ENCODE data around the gene AKR1B15. TPM values are rescaled to one million over a fixed set of nuclear protein-coding genes. Genes with fewer than 3 reads are reported as not detected.

The AKR1B15 gene
- total and polyA plus RNA-seq, 2 experiments from 2014 or later, result not detected

DNA sequence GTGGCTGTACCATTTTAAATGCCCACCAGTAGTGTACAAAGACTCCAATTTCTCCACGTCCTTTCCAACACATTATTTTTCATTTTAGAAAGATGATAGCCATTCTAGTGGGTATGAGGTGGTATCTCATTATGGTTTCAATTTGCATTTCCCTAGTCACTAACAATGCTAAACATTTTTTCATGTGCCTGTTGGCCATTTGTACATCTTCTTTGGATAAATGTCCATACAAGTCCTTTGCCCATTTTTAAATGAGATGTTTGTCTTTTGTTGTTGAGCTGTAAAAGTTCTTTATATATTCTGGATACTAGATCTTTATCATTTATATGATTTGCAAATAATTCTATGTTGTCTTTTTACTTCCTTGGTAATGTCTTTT is 78.9 kb downstream of the AKR1B15 start:
- TF ChIP-seq ZNF331 (CRISPR knock-in tag; IDR thresholded peaks at IDR 0.05; ENCODE audit: low read depth) (no peak), EZH2 (IDR thresholded peaks at IDR 0.05; ENCODE audit: low read depth, unreplicated experiment) (no peak), JUNB (IDR thresholded peaks at IDR 0.05; ENCODE audit: unreplicated experiment) (no peak), ZNF114 (CRISPR knock-in tag; IDR thresholded peaks at IDR 0.05) (no peak), STAT1 (IDR thresholded peaks at IDR 0.05; ENCODE audit: unreplicated experiment) (no peak), CREB1 (CRISPR knock-in tag; IDR thresholded peaks at IDR 0.05; ENCODE audit: low read depth) (no peak), EZH2phosphoT487 (IDR thresholded peaks at IDR 0.05; ENCODE audit: unreplicated experiment) (no peak), POLR2AphosphoS5 (IDR thresholded peaks at IDR 0.05; ENCODE audit: low read depth) (no peak), NANOG (IDR thresholded peaks at IDR 0.05; ENCODE audit: borderline replicate concordance) (no peak)
- TF ChIP-seq, protein P1, sequence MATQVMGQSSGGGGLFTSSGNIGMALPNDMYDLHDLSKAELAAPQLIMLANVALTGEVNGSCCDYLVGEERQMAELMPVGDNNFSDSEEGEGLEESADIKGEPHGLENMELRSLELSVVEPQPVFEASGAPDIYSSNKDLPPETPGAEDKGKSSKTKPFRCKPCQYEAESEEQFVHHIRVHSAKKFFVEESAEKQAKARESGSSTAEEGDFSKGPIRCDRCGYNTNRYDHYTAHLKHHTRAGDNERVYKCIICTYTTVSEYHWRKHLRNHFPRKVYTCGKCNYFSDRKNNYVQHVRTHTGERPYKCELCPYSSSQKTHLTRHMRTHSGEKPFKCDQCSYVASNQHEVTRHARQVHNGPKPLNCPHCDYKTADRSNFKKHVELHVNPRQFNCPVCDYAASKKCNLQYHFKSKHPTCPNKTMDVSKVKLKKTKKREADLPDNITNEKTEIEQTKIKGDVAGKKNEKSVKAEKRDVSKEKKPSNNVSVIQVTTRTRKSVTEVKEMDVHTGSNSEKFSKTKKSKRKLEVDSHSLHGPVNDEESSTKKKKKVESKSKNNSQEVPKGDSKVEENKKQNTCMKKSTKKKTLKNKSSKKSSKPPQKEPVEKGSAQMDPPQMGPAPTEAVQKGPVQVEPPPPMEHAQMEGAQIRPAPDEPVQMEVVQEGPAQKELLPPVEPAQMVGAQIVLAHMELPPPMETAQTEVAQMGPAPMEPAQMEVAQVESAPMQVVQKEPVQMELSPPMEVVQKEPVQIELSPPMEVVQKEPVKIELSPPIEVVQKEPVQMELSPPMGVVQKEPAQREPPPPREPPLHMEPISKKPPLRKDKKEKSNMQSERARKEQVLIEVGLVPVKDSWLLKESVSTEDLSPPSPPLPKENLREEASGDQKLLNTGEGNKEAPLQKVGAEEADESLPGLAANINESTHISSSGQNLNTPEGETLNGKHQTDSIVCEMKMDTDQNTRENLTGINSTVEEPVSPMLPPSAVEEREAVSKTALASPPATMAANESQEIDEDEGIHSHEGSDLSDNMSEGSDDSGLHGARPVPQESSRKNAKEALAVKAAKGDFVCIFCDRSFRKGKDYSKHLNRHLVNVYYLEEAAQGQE (IDR thresholded peaks at IDR 0.05; ENCODE audit: unreplicated experiment), result no peak
- TF ChIP-seq, protein P2, sequence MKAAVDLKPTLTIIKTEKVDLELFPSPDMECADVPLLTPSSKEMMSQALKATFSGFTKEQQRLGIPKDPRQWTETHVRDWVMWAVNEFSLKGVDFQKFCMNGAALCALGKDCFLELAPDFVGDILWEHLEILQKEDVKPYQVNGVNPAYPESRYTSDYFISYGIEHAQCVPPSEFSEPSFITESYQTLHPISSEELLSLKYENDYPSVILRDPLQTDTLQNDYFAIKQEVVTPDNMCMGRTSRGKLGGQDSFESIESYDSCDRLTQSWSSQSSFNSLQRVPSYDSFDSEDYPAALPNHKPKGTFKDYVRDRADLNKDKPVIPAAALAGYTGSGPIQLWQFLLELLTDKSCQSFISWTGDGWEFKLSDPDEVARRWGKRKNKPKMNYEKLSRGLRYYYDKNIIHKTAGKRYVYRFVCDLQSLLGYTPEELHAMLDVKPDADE (IDR thresholded peaks at IDR 0.05), result no peak
- TF ChIP-seq, protein P3, sequence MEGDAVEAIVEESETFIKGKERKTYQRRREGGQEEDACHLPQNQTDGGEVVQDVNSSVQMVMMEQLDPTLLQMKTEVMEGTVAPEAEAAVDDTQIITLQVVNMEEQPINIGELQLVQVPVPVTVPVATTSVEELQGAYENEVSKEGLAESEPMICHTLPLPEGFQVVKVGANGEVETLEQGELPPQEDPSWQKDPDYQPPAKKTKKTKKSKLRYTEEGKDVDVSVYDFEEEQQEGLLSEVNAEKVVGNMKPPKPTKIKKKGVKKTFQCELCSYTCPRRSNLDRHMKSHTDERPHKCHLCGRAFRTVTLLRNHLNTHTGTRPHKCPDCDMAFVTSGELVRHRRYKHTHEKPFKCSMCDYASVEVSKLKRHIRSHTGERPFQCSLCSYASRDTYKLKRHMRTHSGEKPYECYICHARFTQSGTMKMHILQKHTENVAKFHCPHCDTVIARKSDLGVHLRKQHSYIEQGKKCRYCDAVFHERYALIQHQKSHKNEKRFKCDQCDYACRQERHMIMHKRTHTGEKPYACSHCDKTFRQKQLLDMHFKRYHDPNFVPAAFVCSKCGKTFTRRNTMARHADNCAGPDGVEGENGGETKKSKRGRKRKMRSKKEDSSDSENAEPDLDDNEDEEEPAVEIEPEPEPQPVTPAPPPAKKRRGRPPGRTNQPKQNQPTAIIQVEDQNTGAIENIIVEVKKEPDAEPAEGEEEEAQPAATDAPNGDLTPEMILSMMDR (conservative IDR thresholded peaks at IDR 0.05; ENCODE audit: low read depth in 2 of 2), result no peak
- TF ChIP-seq, protein P4, sequence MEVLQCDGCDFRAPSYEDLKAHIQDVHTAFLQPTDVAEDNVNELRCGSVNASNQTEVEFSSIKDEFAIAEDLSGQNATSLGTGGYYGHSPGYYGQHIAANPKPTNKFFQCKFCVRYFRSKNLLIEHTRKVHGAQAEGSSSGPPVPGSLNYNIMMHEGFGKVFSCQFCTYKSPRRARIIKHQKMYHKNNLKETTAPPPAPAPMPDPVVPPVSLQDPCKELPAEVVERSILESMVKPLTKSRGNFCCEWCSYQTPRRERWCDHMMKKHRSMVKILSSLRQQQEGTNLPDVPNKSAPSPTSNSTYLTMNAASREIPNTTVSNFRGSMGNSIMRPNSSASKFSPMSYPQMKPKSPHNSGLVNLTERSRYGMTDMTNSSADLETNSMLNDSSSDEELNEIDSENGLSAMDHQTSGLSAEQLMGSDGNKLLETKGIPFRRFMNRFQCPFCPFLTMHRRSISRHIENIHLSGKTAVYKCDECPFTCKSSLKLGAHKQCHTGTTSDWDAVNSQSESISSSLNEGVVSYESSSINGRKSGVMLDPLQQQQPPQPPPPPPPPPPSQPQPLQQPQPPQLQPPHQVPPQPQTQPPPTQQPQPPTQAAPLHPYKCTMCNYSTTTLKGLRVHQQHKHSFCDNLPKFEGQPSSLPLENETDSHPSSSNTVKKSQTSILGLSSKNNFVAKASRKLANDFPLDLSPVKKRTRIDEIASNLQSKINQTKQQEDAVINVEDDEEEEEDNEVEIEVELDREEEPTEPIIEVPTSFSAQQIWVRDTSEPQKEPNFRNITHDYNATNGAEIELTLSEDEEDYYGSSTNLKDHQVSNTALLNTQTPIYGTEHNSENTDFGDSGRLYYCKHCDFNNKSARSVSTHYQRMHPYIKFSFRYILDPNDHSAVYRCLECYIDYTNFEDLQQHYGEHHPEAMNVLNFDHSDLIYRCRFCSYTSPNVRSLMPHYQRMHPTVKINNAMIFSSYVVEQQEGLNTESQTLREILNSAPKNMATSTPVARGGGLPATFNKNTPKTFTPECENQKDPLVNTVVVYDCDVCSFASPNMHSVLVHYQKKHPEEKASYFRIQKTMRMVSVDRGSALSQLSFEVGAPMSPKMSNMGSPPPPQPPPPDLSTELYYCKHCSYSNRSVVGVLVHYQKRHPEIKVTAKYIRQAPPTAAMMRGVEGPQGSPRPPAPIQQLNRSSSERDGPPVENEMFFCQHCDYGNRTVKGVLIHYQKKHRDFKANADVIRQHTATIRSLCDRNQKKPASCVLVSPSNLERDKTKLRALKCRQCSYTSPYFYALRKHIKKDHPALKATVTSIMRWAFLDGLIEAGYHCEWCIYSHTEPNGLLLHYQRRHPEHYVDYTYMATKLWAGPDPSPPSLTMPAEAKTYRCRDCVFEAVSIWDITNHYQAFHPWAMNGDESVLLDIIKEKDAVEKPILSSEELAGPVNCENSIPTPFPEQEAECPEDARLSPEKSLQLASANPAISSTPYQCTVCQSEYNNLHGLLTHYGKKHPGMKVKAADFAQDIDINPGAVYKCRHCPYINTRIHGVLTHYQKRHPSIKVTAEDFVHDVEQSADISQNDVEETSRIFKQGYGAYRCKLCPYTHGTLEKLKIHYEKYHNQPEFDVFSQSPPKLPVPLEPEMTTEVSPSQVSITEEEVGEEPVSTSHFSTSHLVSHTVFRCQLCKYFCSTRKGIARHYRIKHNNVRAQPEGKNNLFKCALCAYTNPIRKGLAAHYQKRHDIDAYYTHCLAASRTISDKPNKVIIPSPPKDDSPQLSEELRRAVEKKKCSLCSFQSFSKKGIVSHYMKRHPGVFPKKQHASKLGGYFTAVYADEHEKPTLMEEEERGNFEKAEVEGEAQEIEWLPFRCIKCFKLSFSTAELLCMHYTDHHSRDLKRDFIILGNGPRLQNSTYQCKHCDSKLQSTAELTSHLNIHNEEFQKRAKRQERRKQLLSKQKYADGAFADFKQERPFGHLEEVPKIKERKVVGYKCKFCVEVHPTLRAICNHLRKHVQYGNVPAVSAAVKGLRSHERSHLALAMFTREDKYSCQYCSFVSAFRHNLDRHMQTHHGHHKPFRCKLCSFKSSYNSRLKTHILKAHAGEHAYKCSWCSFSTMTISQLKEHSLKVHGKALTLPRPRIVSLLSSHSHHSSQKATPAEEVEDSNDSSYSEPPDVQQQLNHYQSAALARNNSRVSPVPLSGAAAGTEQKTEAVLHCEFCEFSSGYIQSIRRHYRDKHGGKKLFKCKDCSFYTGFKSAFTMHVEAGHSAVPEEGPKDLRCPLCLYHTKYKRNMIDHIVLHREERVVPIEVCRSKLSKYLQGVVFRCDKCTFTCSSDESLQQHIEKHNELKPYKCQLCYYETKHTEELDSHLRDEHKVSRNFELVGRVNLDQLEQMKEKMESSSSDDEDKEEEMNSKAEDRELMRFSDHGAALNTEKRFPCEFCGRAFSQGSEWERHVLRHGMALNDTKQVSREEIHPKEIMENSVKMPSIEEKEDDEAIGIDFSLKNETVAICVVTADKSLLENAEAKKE (CRISPR knock-in tag; IDR thresholded peaks at IDR 0.05), result no peak
- no peaks in the 10 kb centered on the region for H3K36me3 Mint-ChIP-seq (ENCODE audit: low read depth)
- no peaks in the 10 kb centered on the region for H3K36me3 ChIP-seq (ENCODE audit: insufficient read depth)
- no peaks in the 10 kb centered on the region for H3K9me3 Mint-ChIP-seq
- no peak overlapping the region for H2AFZ ChIP-seq
- H3K27me3 Mint-ChIP-seq (ENCODE audit: insufficient read depth, low read depth, poor library complexity), result no peaks in the 10 kb centered on the region
- no peak overlapping the region for H3K4me3 ChIP-seq
- DNase-seq (ENCODE audit: low spot score) (no peak), ATAC-seq (no peak)
- no peak overlapping the region for H3K4me3 Mint-ChIP-seq
- no peak overlapping the region for H3K27ac ChIP-seq (ENCODE audit: low read depth)
- H3K4me2 ChIP-seq, result no peak overlapping the region
- no peaks in the 10 kb centered on the region for H3K9me2 ChIP-seq (ENCODE audit: insufficient read depth)
- no peaks in the 10 kb centered on the region for H3K27me3 ChIP-seq (ENCODE audit: insufficient read depth)
- H3K27ac Mint-ChIP-seq, result no peak overlapping the region
- H3F3A ChIP-seq (replicated peaks; ENCODE audit: low read depth), result no peaks in the 10 kb centered on the region
- peaks cover 8% of the 10 kb centered on the region; the same call in 1 of the 2 replicates for H3K4me1 ChIP-seq (ENCODE audit: insufficient read depth)
- no peaks in the 10 kb centered on the region for H3K79me2 ChIP-seq (replicated peaks; ENCODE audit: insufficient read depth)
- peaks cover 4% of the 10 kb centered on the region; the same call in 2 of the 3 replicates for H3K4me1 Mint-ChIP-seq
- H4K20me1 ChIP-seq (replicated peaks; ENCODE audit: insufficient read depth), result no peaks in the 10 kb centered on the region
